Esophagus muscularis mucosa (tissue), 3 donors: ENCODE measurements around the gene COG8.

Experiments
- CTCF ChIP-seq, 3 experiments: fragments of 200-600 bp in 2 of 3; fragments of 450-650 bp in 1 of 3; sonication (generic) in 2 of 3; IDR thresholded peaks; one replicate each; pipeline ENCODE4 v1.5.1; 2017 to 2019; ENCODE audit warnings: antibody characterized with exemption in 3 of 3, mild to moderate bottlenecking in 2 of 3, moderate library complexity in 1 of 3
- POLR2A ChIP-seq: fragments of 450-650 bp; IDR thresholded peaks from one replicate; pipeline ENCODE4 v1.6.1; 2017; ENCODE audit warnings: antibody characterized with exemption, moderate library complexity, mild to moderate bottlenecking, low read depth

GRCh38 chr16:69319381-69319780 lies 20.0 kb downstream of the COG8 start:
- TF ChIP-seq CTCF (IDR thresholded peaks at IDR 0.05) (no peak), POLR2A (no peak)
